C4-2B (cell line): ENCODE measurements around the gene CHCHD6.

ENCODE experiments used
- CTCF ChIP-seq: fragments of 450-650 bp; conservative IDR thresholded peaks from 2 replicates; pipeline ENCODE4 v1.5.1; 2017; ENCODE audit warnings: mild to moderate bottlenecking
- ZFX ChIP-seq: fragments of 450-650 bp; IDR thresholded peaks from 2 replicates; pipeline ENCODE4 v1.6.1; 2017

- TF ChIP-seq ZFX: no peak
- TF ChIP-seq CTCF: peak; percentile 96
These were observed 48.5 kb downstream of the CHCHD6 start for GRCh38 chr3:126752303-126753190.
